Measurements from ENCODE around the gene ATP2B2. TPM values are rescaled to one million over a fixed set of nuclear protein-coding genes. Genes with fewer than 3 reads are reported as not detected.

ATP2B2 gene
- total RNA-seq, 1 donor from 2014 or later, result 62.8 TPM

- no peak for FAIRE-seq
Measured at GRCh38 chr3:10375296-10376053, 129.9 kb downstream of the ATP2B2 start.

GRCh38 chr3:10374311-10374710, 131.1 kb downstream of the ATP2B2 start:
- FAIRE-seq (no peak), DNase-seq (ENCODE audit: low spot score in 2 of 2) (no peak)

More at GRCh38 chr3:10375296-10376053, 129.9 kb downstream of the ATP2B2 start:
- no peak for DNase-seq (ENCODE audit: low spot score in 2 of 2)

GRCh38 chr3:10373686-10374261, 131.6 kb downstream of the ATP2B2 start:
- no peak for DNase-seq (ENCODE audit: low spot score in 2 of 2)
- FAIRE-seq, result no peak

- no peak for DNase-seq (ENCODE audit: low spot score in 2 of 2)
- FAIRE-seq, result no peak
Measured at GRCh38 chr3:10371789-10372188, 133.6 kb downstream of the ATP2B2 start.

- FAIRE-seq, result no peak
- no peak for DNase-seq (ENCODE audit: low spot score in 2 of 2)
Measured at GRCh38 chr3:10371167-10371566, 134.2 kb downstream of the ATP2B2 start.

- FAIRE-seq, result no peak
- no peak for DNase-seq (ENCODE audit: low spot score in 2 of 2)
Measured at GRCh38 chr3:10370429-10370828, 135.0 kb downstream of the ATP2B2 start.

GRCh38 chr3:10368512-10368911, 136.9 kb downstream of the ATP2B2 start:
- no peak for FAIRE-seq
- no peak for DNase-seq (ENCODE audit: low spot score in 2 of 2)

GRCh38 chr3:10367506-10367905, 137.9 kb downstream of the ATP2B2 start:
- no peak for FAIRE-seq
- no peak for DNase-seq (ENCODE audit: low spot score in 2 of 2)

GRCh38 chr3:10366651-10367101, 138.7 kb downstream of the ATP2B2 start:
- DNase-seq (ENCODE audit: low spot score in 2 of 2) (no peak), FAIRE-seq (no peak)

GRCh38 chr3:10365791-10366190, 139.6 kb downstream of the ATP2B2 start:
- FAIRE-seq (no peak), DNase-seq (ENCODE audit: low spot score in 2 of 2) (no peak)

- DNase-seq (ENCODE audit: low spot score in 2 of 2) (no peak), FAIRE-seq (no peak)
Measured at GRCh38 chr3:10365316-10365715, 140.1 kb downstream of the ATP2B2 start.

GRCh38 chr3:10364806-10365205, 140.6 kb downstream of the ATP2B2 start:
- DNase-seq (ENCODE audit: low spot score in 2 of 2) (no peak), FAIRE-seq (no peak)

- FAIRE-seq (no peak), DNase-seq (ENCODE audit: low spot score in 2 of 2) (no peak)
Measured at GRCh38 chr3:10363935-10364334, 141.5 kb downstream of the ATP2B2 start.

- FAIRE-seq, result no peak
- no peak for DNase-seq (ENCODE audit: low spot score in 2 of 2)
Measured at GRCh38 chr3:10361375-10361774, 144.0 kb downstream of the ATP2B2 start.

- no peak for FAIRE-seq
- DNase-seq (ENCODE audit: low spot score in 2 of 2), result no peak
Measured at GRCh38 chr3:10360478-10360877, 144.9 kb downstream of the ATP2B2 start.

- no peak for FAIRE-seq
Measured at GRCh38 chr3:10359761-10360161, 145.6 kb downstream of the ATP2B2 start.

GRCh38 chr3:10358309-10358980, 146.9 kb downstream of the ATP2B2 start:
- no peak for FAIRE-seq

More at GRCh38 chr3:10359761-10360161, 145.6 kb downstream of the ATP2B2 start:
- no peak for DNase-seq (ENCODE audit: low spot score in 2 of 2)

GRCh38 chr3:10357592-10358308, 147.6 kb downstream of the ATP2B2 start:
- no peak for DNase-seq (ENCODE audit: low spot score in 2 of 2)

More at GRCh38 chr3:10358309-10358980, 146.9 kb downstream of the ATP2B2 start:
- no peak for DNase-seq (ENCODE audit: low spot score in 2 of 2)

GRCh38 chr3:10357095-10357494, 148.3 kb downstream of the ATP2B2 start:
- DNase-seq (ENCODE audit: low spot score in 2 of 2) (no peak), FAIRE-seq (no peak)

More at GRCh38 chr3:10357592-10358308, 147.6 kb downstream of the ATP2B2 start:
- FAIRE-seq, result no peak

- DNase-seq (ENCODE audit: low spot score in 2 of 2) (no peak), FAIRE-seq (no peak)
Measured at GRCh38 chr3:10356461-10356981, 148.9 kb downstream of the ATP2B2 start.
